ENCODE data around the gene PCMTD2. TPM values are rescaled to one million over a fixed set of nuclear protein-coding genes. Genes with fewer than 3 reads are reported as not detected.

PCMTD2 gene
- total RNA-seq, 1 donor from 2014 or later, result 101 TPM

DNA sequence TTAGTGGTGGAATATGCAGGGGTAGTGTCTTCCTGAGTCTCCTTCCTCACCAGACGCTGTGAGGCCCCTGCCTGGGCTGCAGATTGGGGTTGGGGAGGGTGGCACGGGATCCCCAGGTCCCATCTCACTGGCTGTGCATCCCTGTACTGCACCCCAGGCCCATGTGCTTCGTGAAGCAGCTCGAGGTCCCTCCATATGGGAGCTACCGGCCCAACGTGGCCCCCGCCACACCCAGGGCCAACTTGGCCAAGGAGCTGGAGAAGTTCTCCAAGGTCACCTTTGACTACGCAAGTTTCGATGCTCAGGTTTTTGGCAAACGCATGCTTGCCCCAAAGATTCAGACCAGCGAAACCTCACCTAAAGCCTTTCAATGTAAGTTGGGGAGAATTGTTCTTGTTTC lies 38.6 kb upstream of the PCMTD2 start:
- TF ChIP-seq, protein P1, sequence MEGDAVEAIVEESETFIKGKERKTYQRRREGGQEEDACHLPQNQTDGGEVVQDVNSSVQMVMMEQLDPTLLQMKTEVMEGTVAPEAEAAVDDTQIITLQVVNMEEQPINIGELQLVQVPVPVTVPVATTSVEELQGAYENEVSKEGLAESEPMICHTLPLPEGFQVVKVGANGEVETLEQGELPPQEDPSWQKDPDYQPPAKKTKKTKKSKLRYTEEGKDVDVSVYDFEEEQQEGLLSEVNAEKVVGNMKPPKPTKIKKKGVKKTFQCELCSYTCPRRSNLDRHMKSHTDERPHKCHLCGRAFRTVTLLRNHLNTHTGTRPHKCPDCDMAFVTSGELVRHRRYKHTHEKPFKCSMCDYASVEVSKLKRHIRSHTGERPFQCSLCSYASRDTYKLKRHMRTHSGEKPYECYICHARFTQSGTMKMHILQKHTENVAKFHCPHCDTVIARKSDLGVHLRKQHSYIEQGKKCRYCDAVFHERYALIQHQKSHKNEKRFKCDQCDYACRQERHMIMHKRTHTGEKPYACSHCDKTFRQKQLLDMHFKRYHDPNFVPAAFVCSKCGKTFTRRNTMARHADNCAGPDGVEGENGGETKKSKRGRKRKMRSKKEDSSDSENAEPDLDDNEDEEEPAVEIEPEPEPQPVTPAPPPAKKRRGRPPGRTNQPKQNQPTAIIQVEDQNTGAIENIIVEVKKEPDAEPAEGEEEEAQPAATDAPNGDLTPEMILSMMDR (conservative IDR thresholded peaks at IDR 0.05), result no peak
- H3K27ac Mint-ChIP-seq, result no peak overlapping the region

DNA sequence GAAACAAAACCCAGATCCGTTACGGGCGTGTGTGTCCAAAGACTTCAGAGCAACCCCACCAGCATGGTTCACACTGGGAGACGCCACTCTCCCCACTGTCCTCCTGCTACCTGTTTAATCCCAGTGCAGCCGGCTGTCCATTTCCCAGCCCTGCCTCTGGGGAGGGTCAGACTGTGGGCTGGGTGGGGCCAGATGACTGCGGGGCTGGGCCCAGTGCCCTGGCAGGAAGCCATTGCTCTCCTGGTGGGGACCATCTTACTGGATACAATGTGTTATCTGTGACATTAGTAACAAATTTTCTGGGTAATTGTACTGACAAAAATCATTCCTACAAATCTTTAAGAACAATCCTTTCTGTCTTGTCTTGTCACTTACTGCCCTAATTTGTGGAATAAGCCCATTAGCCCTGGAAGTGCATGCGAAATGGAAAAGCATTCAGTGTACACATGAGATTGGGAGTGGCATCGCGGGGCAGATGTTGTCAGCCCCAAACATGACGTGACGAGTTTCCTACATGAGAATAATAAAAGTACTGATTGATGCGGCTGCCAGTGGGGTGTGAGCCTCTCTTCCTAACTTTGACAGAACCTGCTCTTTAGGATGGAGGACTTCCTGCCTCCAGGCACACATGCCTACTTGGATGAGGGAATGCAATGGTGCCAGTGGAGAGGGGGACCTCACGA lies 37.9 kb upstream of the PCMTD2 start:
- Mint-ChIP-seq H3K27me3 (peaks cover 23% of the 10 kb centered on the region), H3K9me3 (no peaks in the 10 kb centered on the region), H3K4me3 (no peak overlapping the region), H3K27ac (no peak overlapping the region), H3K36me3 (no peaks in the 10 kb centered on the region), H3K4me1 (ENCODE audit: unreplicated experiment) (peaks cover 16% of the 10 kb centered on the region)
- no peak for DNase-seq (ENCODE audit: extremely low spot score, unreplicated experiment)
- TF ChIP-seq, protein P1 (conservative IDR thresholded peaks at IDR 0.05), result no peak

More for the DNA sequence above, 38.6 kb upstream of the PCMTD2 start:
- no peaks in the 10 kb centered on the region for H3K9me3 Mint-ChIP-seq
- no peaks in the 10 kb centered on the region for H3K36me3 Mint-ChIP-seq
- peaks cover 16% of the 10 kb centered on the region for H3K4me1 Mint-ChIP-seq (ENCODE audit: unreplicated experiment)
- DNase-seq (ENCODE audit: extremely low spot score, unreplicated experiment), result no peak
- H3K27me3 Mint-ChIP-seq, result peaks cover 23% of the 10 kb centered on the region
- H3K4me3 Mint-ChIP-seq, result no peak overlapping the region

GRCh38 chr20:64219202-64219601 lies 36.3 kb upstream of the PCMTD2 start:
- Mint-ChIP-seq H3K27me3 (peaks cover 28% of the 10 kb centered on the region), H3K9me3 (no peaks in the 10 kb centered on the region), H3K27ac (no peak overlapping the region), H3K4me3 (no peak overlapping the region), H3K4me1 (ENCODE audit: unreplicated experiment) (peaks cover 24% of the 10 kb centered on the region), H3K36me3 (no peaks in the 10 kb centered on the region)
- TF ChIP-seq, protein P1 (conservative IDR thresholded peaks at IDR 0.05), result no peak
- no peak for DNase-seq (ENCODE audit: extremely low spot score, unreplicated experiment)

GRCh38 chr20:64219730-64220129 lies 35.8 kb upstream of the PCMTD2 start:
- Mint-ChIP-seq H3K4me3 (no peak overlapping the region), H3K4me1 (ENCODE audit: unreplicated experiment) (peaks cover 29% of the 10 kb centered on the region), H3K27me3 (peaks cover 24% of the 10 kb centered on the region), H3K36me3 (no peaks in the 10 kb centered on the region), H3K27ac (no peak overlapping the region), H3K9me3 (no peaks in the 10 kb centered on the region)
- TF ChIP-seq, protein P1 (conservative IDR thresholded peaks at IDR 0.05), result no peak
- no peak for DNase-seq (ENCODE audit: extremely low spot score, unreplicated experiment)

GRCh38 chr20:64220420-64220819 lies 35.1 kb upstream of the PCMTD2 start:
- H3K27me3 Mint-ChIP-seq, result peaks cover 20% of the 10 kb centered on the region
- H3K27ac Mint-ChIP-seq, result no peak overlapping the region
- DNase-seq (ENCODE audit: extremely low spot score, unreplicated experiment), result no peak
- H3K4me1 Mint-ChIP-seq (ENCODE audit: unreplicated experiment), result peaks cover 30% of the 10 kb centered on the region
- H3K36me3 Mint-ChIP-seq, result no peaks in the 10 kb centered on the region
- H3K4me3 Mint-ChIP-seq, result no peak overlapping the region
- TF ChIP-seq, protein P1 (conservative IDR thresholded peaks at IDR 0.05), result no peak
- no peaks in the 10 kb centered on the region for H3K9me3 Mint-ChIP-seq

Measured in type B pancreatic cell (in vitro differentiated cells).